Skeletal muscle satellite cell (primary cell): ENCODE results near the gene NISCH.

Experiments used
- H3K27me3 ChIP-seq: 2 replicates; pipeline ENCODE4 v1.7.0; 2013; ENCODE audit warnings: low read length; ENCODE audit not compliant: control insufficient read depth, insufficient read depth
- H3K36me3 ChIP-seq: 2 replicates; pipeline ENCODE4 v1.7.0; 2013; ENCODE audit warnings: mild to moderate bottlenecking, control low read depth, low read length; ENCODE audit not compliant: insufficient read depth
- H3K4me1 ChIP-seq: 2 replicates; pipeline ENCODE4 v1.7.0; 2013; ENCODE audit warnings: low read length; ENCODE audit not compliant: control insufficient read depth, insufficient read depth
- H3K4me2 ChIP-seq: 2 replicates; pipeline ENCODE4 v1.7.0; 2013; ENCODE audit warnings: mild to moderate bottlenecking, low read length
- H3K4me3 ChIP-seq: 2 replicates; pipeline ENCODE4 v1.7.0; 2013; ENCODE audit warnings: low read length
- H3K9ac ChIP-seq: 2 replicates; pipeline ENCODE4 v1.7.0; 2013; ENCODE audit warnings: mild to moderate bottlenecking, low read depth, low read length, moderate library complexity
- H3K9me3 ChIP-seq: replicated peaks from 2 replicates; pipeline ENCODE4 v1.7.0; 2013; ENCODE audit warnings: mild to moderate bottlenecking, control low read depth, low read length

NISCH gene

DNA sequence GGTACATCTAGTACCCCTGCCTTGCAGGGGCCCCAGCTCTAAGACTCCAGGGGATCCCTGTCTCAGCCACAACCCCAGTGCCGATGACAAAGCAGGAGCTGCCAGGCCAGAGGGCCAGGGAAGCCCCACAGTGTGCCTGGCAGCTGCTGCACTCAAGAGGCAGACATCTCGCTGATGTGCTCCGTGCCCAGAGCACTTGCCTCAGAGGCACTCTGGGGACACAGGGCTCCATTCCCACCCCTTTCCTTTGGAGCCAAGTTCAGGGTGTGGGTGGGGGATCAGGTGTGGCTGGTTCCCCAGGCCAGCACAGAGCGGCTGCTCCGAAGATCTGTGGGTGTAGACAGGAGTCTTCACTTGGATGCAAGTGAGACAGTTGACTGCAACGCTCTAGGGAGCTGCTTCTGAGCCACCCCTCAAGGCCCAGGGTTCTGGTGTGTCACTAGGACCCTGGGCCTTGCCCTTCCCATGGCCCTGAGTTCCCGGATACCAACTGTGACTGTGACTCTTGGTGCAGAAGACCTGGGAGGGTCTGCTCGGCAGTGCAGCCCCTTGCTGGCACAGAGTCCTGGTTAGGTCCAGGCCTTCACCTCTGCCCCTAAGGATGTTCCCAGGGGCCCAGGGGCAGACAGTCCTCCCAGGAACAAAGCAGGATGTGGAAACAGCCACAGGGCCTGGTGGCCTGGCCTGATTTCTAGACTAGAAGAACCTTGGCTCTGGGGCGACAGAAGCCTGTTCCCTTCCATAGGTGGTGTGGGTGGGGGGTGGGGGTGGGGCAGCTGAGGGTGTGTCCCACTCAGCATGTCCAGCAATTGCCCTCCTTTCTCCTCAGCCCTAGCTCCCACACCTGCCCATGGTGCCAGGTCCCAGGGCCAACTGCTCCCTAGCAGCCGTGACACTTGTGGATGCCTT lies 75.8 kb downstream of the NISCH start:
- Histone ChIP-seq H3K27me3 (no peaks in the 10 kb centered on the region), H3K9ac (no peak overlapping the region), H3K9me3 (no peaks in the 10 kb centered on the region), H3K4me2 (peak overlapping the region; percentile 90), H3K4me3 (no peak overlapping the region), H3K36me3 (peaks cover 28% of the 10 kb centered on the region), H3K4me1 (peaks cover 35% of the 10 kb centered on the region)

DNA sequence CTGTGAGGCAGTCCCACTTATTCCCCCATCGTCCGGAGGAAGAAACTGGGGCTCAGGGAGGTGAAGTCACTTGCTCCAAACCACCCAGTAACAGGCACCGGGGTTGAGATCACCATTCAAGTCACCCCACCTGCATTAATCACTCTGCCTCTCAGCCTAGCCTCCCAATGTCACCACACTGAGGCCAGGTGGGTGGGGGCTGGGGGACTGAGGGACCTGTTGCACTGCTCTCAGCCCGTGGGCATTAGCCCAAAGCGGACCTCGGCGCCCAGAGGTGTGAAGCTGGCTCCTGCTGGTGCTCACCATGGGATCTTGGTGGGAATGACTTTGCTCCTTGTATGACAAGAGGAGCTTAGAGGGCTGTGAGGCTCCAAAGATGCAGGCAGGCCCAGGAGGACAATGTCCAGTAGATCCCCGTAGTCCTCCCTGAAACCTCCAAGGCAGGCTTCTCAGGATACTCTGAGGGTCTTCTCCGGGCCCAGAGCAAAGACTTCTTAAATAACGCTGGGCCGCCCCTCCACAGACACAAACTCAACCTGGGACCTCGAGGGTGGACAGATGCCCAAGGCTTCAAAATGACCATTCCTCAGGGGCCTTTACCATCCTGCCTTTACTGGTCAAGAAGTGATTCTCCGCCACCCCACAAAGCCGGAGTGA lies 76.6 kb downstream of the NISCH start:
- H3K36me3 ChIP-seq = peaks cover 21% of the 10 kb centered on the region
- no peaks in the 10 kb centered on the region for H3K27me3 ChIP-seq
- peak overlapping the region; percentile 90 for H3K4me2 ChIP-seq
- peaks cover 35% of the 10 kb centered on the region for H3K4me1 ChIP-seq
- peak overlapping the region; percentile 84 for H3K4me3 ChIP-seq
- peak overlapping the region; percentile 78 for H3K9ac ChIP-seq
- H3K9me3 ChIP-seq = no peaks in the 10 kb centered on the region

DNA sequence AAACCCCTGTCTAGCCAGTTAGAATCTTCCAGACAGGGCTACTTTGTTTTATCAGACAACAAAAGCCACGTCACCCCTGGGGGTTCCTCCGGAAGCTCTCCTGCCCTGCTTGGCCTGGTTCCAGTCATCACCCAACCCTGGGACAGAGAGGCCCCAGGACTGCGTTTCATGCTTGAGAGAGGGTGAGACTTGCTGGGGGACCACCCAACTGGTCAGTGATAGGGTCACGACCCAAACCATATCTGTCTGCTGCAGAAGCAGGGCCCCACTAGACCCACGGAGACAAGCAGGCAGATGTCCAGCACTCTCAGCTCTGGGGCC lies 77.1 kb downstream of the NISCH start:
- H3K4me1 ChIP-seq = peaks cover 37% of the 10 kb centered on the region
- no peaks in the 10 kb centered on the region for H3K9me3 ChIP-seq
- H3K36me3 ChIP-seq = peaks cover 16% of the 10 kb centered on the region
- peak overlapping the region; percentile 78 for H3K9ac ChIP-seq
- peak overlapping the region; percentile 84 for H3K4me3 ChIP-seq
- no peaks in the 10 kb centered on the region for H3K27me3 ChIP-seq
- peak overlapping the region; percentile 90 for H3K4me2 ChIP-seq

DNA sequence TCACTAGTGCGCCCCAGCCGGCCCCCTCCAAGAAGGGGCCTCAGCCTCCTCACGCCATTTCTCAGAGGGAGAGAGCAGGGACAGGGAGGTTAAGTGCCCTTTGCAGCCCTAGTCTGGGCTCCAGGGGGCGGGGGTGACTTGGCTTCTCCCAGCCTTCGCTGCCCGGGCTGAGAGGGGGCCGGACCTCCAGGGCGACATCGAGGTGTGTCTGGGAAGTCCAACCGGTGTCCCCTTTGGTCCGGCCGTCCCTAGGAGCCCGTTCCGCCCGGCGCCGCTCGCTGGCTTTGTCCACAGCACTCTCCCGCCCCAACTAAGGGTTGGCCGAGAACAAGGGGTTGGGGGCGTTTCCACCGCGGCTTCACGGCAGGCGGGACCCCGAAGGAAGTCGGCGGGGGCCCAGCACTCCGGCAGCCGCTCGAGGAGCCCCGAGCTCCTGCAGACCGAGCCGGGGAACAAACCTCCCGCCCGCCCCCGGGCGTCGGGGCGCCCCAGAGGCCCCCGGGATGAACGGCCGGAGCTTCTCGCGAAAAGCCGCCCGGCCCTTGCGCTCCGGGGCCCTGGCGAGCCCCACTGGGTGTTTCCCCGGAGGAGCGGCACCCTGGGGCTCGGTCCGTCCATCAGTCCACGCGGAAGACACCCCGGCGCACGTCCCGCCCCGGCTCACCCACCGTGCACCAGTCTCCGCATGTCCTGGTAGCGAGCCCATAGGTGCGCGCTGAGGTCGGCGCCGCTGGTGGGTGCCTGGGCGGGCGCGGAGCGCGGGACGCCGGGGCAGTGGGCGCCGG lies 77.6 kb downstream of the NISCH start:
- H3K4me3 ChIP-seq = peak overlapping the region; percentile 84
- H3K36me3 ChIP-seq = peaks cover 10% of the 10 kb centered on the region
- peak overlapping the region; percentile 90 for H3K4me2 ChIP-seq
- H3K27me3 ChIP-seq = no peaks in the 10 kb centered on the region
- H3K4me1 ChIP-seq = peaks cover 43% of the 10 kb centered on the region
- peak overlapping the region; percentile 78 for H3K9ac ChIP-seq
- no peaks in the 10 kb centered on the region for H3K9me3 ChIP-seq

DNA sequence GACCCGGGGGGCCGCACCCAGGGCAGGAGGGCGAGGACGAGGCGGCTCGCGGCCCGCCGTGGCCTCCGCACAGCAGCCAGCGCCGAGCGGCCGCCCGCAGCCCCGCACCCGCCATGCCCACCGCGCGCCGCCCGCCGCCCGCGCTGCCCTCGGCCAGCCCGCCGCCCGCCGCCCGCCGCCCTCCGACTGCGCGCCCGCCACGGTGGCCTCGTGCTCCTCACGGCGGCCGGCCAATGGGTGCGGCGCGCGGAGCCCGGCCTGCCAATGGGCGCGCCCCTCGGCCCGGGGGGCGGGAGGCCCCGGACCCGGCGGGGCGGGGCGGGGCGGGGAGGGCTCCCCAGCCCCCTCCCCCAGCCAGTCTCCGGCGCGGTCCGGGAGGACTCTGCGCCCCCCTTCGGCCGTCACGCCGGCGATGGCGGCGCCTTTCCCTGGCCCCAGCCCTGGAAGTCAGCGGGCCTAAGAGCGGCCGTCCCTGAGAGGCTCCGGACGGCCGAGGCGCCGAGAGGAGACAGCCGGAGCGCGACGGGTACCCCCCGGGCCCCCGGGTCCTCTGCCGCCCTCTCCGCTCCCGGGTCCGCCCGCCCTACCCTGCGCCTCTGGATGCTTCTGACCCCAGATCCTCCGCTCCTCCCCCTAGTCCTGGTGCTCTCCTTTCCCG lies 78.3 kb downstream of the NISCH start, which contains the start of gene NT5DC2:
Gene NT5DC2, minus strand, starts transcription at position 235 of the 658 bp plus-strand sequence. Its CDS starts 120 bp downstream, at position 115.
- Histone ChIP-seq H3K36me3 (peaks cover 5% of the 10 kb centered on the region), H3K9me3 (no peaks in the 10 kb centered on the region), H3K4me1 (peaks cover 47% of the 10 kb centered on the region), H3K9ac (peak within 1 kb of the TSS; percentile 83), H3K4me3 (peak within 1 kb of the TSS; percentile 84), H3K4me2 (peak within 1 kb of the TSS; percentile 90), H3K27me3 (no peaks in the 10 kb centered on the region)

DNA sequence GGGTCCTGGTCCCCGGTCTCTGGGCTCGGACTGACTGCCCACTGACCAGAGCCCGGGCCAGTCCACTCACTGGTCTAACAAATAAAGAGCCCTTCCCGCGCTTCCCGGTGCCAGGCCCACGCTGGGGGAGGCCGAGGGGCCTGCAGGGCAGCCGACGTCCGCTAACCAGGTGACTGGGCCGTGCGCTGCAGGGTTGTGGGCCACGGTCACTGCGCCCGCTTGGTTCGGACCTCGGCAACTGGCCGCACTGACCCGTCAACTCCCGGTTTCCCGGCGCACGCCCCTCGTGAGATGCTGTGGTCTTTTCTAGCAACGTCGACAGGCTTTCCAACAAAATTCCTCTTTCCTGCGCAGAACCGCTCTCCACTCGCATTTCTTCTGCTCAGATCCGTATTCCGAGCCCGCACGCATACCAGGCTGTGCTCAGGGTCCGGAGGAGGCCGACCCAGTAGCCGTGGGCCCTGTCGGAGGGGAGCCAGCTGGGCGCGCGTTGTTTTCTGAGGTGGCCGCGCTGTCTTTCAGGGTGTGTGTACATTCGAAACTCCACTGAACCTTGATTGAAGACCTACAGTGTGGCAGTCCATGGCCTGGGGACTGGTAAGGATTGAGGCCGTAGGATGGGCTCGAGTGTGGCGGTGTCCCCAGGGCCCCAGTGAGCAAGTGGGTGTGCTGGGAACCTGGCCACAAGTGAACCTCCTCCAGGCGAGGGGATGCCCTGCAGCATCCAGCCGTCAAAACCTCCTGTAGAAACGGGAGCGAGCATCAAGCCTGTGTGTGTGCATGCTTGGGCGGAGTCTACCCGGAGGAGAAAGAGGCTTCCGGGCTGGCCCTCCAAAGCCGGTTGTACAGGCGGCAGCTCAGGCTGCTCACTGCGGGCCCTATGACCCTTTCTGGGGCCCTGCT lies 79.1 kb downstream of the NISCH start:
- Histone ChIP-seq H3K9ac (peak overlapping the region; percentile 83), H3K4me1 (peaks cover 53% of the 10 kb centered on the region), H3K9me3 (no peaks in the 10 kb centered on the region), H3K4me2 (peak overlapping the region; percentile 88), H3K27me3 (no peaks in the 10 kb centered on the region), H3K4me3 (peak overlapping the region; percentile 77), H3K36me3 (peaks cover 2% of the 10 kb centered on the region)

DNA sequence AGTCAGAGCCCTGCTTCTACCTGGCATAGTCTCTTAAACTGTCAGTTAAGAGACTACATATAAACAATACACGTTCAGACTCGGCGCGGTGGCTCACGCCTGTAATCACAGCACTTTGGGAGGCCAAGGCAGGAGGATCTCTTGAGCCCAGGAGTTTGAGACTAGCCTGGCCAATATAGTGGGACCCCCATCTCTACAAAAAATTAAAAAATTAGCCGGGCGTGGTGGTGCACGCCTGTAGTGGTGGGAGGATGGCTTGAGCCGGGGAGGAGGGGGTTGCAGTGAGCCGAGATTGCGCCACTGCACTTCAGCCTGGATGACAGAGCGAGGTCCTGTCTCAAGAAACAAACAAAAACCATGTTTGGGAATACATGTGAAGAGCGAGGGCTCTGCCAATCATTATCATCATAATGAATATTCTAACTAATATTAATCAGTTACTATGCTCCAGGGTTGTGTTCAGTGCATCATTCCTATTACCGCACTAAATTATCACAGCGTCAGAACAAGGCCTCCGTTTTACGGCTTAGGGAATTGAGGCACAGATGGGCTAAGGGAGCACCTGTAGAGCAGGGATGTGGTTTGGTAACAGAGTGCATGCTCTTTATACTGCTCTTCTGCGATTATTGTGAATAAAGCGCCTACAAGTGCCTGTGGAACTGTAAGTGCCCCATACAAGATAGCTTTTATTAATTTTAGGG lies 80.2 kb downstream of the NISCH start:
- Histone ChIP-seq H3K27me3 (no peaks in the 10 kb centered on the region), H3K36me3 (peaks cover 7% of the 10 kb centered on the region), H3K9ac (peak overlapping the region; percentile 36), H3K4me3 (peak overlapping the region; percentile 62), H3K4me2 (peak overlapping the region; percentile 88), H3K4me1 (peaks cover 48% of the 10 kb centered on the region), H3K9me3 (no peaks in the 10 kb centered on the region)

DNA sequence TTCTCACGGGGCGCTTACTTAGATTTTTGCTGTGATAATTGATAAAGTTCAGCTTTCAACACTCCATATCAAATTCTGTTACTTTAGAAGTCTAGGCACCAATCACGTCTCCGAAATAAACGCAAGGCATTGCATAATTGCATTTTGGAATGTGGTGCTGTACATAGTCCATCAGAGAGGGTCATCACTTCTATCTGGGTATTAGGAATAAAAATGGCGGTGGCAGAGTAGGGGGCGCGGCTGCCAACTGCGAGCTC lies 80.6 kb downstream of the NISCH start:
- Histone ChIP-seq H3K9ac (peak overlapping the region; percentile 36), H3K4me3 (peak overlapping the region; percentile 62), H3K27me3 (no peaks in the 10 kb centered on the region), H3K4me2 (peak overlapping the region; percentile 79), H3K9me3 (no peaks in the 10 kb centered on the region), H3K4me1 (peaks cover 48% of the 10 kb centered on the region), H3K36me3 (peaks cover 12% of the 10 kb centered on the region)

DNA sequence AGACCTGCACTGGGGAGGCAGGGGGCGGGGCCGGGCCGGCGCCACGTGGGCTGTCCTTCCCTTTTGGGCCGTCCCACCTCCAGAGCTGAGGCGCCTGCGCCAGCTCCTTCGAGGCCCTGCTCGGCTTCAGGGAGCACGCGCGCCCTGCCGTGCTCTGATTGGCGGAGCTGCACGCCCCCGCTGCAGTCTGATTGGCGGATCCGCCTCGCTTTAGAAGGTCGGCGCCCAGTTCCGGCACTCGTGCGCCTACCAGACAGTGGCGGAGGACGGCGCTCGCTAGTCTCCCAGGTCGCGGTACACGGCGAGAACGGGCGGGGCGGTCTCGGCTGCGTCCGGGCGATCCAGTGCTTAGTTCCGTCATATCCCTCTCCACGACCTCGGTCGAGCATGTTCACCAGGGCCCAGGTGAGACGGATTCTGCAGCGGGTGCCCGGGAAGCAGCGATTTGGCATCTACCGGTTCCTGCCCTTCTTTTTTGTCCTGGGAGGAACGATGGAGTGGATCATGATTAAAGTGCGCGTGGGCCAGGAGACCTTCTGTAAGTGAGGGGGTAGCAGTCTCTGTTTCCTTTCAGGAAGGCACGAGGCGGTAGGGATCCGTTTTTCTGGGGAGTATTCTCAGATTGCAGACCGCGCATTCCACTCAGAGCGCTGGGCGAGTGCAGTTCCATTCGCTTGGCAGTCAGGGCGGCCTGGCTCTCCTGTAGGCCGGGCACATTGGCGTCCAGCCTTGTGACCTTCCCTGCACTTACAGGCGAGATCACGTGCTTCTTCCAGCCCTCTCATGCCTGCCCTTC lies 81.2 kb downstream of the NISCH start, which contains the start of gene UQCC5:
Gene UQCC5, plus strand, starts transcription at position 237 of the 796 bp plus-strand sequence. Its CDS starts 151 bp downstream, at position 388.
- H3K27me3 ChIP-seq = no peaks in the 10 kb centered on the region
- H3K4me1 ChIP-seq = peaks cover 48% of the 10 kb centered on the region
- no peaks in the 10 kb centered on the region for H3K9me3 ChIP-seq
- peak within 1 kb of the TSS; percentile 81 for H3K4me2 ChIP-seq
- peak within 1 kb of the TSS; percentile 78 for H3K4me3 ChIP-seq
- peak within 1 kb of the TSS; percentile 89 for H3K9ac ChIP-seq
- H3K36me3 ChIP-seq = peaks cover 17% of the 10 kb centered on the region
